Prostate gland (tissue), 2 donors: ENCODE results near the gene HHIPL1.

Experiments used
- POLR2A ChIP-seq: fragments of 450-650 bp; IDR thresholded peaks from one replicate; pipeline ENCODE4 v1.6.1; 2016; ENCODE audit warnings: antibody characterized with exemption, mild to moderate bottlenecking
- POLR2AphosphoS5 ChIP-seq: sonication (generic); formaldehyde crosslinking; IDR thresholded peaks from one replicate; pipeline ENCODE4 v1.6.1; 2017; ENCODE audit warnings: antibody characterized with exemption
- TF ChIP-seq, protein P1 (sequence below), 4 experiments: fragments of 200-600 bp in 2 of 4; fragments of 450-650 bp in 2 of 4; sonication (generic) in 2 of 4; IDR thresholded peaks; 1 replicate in 3 of 4; 2 replicates in 1 of 4; pipeline ENCODE4 v1.5.1; 2016 to 2019; ENCODE audit warnings: antibody characterized with exemption in 4 of 4, mild to moderate bottlenecking in 2 of 4, moderate library complexity in 2 of 4

DNA sequence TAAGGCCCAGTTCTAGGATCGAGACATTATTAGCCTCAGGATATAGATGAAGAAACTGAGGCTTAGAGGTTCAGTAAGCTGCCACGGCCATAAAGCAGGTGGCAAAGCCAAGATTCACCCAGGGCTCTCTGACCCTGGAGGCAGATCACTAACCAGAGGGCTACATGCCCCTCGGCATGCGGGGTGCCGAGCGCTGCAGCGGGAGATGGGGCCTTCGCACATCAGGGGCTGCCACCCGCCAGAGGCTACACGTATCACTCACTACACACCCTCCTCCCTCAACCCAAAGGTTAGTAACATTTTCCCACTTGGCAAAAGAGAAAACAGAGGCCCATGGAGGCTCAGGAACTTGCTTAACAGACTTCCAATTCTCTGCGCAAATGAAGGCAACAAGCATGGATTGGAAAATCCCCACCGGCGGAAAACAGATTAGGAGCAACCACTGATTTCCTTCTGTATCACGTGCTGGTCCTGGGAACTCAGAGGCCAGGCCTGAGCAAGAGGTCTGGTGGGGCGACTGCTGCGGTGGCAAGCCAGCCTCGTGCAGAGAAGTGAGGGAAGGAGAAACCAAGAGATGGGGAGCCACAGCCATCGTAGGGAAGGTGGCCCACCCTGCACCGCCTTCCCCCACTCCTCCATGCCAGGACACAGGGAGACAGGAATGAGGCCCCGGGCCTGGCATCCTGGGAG, 46.9 kb upstream of the HHIPL1 start:
- TF ChIP-seq, protein P1, sequence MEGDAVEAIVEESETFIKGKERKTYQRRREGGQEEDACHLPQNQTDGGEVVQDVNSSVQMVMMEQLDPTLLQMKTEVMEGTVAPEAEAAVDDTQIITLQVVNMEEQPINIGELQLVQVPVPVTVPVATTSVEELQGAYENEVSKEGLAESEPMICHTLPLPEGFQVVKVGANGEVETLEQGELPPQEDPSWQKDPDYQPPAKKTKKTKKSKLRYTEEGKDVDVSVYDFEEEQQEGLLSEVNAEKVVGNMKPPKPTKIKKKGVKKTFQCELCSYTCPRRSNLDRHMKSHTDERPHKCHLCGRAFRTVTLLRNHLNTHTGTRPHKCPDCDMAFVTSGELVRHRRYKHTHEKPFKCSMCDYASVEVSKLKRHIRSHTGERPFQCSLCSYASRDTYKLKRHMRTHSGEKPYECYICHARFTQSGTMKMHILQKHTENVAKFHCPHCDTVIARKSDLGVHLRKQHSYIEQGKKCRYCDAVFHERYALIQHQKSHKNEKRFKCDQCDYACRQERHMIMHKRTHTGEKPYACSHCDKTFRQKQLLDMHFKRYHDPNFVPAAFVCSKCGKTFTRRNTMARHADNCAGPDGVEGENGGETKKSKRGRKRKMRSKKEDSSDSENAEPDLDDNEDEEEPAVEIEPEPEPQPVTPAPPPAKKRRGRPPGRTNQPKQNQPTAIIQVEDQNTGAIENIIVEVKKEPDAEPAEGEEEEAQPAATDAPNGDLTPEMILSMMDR (IDR thresholded peaks at IDR 0.05): no peak
- TF ChIP-seq POLR2A (no peak), POLR2AphosphoS5 (no peak)
